Stimulated activated naive CD8-positive, alpha-beta T cell treated with anti-CD3 and anti-CD28 coated beads, Interleukin-15, Interleukin-2, amounts not matched to agents 100 U/mL and 50 U/mL, for 24 hours (primary cell): ENCODE data around the gene AGAP6.
A peak's percentile ranks its signal among the peaks of the same experiment; 100 is the strongest.
"Not testable (repeated sequence)": the region's sequence is repeated elsewhere in the genome, so short reads cannot be mapped to it uniquely, and the experiment has no call there.

Experiments
- ATAC-seq: fragments of 150-1000 bp; cut with Tn5 transposase; one replicate; pipeline ENCODE4 v1.10.0; 2021
- DNase-seq: peaks from one replicate; pipeline ENCODE4 v3.0.0; 2021

AGAP6 gene

GRCh38 chr10:50024716-50025383 lies 36.6 kb downstream of the AGAP6 start:
- DNase-seq, ATAC-seq: not testable (repeated sequence)

GRCh38 chr10:50025627-50026026 lies 37.4 kb downstream of the AGAP6 start:
- DNase-seq (no peak), ATAC-seq (no peak)

DNA sequence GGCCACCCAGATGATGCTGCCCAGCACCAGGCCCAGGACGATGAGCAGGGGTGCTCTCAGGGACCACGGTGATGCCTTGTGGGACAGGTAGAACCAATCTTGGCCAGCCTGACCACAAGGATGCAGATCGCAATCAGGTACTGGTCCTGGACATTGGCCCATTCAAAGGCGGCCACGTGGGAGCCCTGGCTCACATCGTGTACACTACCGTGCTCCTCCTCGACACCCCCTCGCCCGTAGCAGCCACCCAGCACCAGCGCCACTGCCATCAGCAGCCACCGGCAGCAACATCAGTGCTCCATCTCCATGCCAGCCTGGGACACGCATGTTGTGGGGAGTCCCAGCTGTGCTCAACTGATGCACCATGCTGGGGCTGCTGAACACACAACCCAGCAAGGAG lies 39.0 kb downstream of the AGAP6 start:
- ATAC-seq (peak; percentile 21), DNase-seq (no peak)

GRCh38 chr10:50033481-50033880 lies 45.3 kb downstream of the AGAP6 start:
- ATAC-seq (no peak), DNase-seq (no peak)

GRCh38 chr10:50035337-50035736 lies 47.1 kb downstream of the AGAP6 start:
- not testable (repeated sequence) for ATAC-seq, DNase-seq

DNA sequence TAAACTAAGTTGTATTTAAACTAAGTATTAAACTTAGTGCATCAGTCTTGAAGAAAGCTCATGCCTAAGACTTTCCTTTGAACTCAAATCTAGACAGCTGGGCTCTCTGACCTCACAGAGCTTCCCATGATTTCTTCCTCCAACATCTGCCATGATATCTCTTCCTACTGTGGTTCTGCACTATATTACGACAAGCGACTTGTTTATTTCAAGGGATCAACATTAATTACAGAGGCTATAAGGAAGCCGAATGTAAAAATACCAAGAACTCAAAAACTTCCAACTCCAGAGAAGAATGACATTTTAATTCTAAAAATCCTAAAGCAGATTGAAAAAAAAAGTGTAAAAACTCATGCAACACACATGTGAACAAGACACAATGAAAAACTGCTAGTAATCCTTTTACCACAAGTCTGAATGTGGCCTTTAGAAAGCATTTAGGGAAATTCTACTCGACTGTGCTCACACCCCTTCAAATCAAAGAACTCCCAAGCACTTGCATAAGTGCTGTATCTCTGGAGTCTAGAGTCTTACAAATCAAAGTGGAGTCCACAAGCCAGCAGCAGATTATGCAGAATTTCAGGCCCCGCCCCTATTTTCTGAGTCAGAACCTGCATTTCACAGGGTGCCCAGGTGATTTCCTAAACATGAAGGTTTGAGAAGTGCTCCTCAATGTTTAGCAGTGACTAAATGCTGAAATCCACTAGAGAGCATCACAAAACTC lies 56.9 kb downstream of the AGAP6 start:
- DNase-seq (no peak), ATAC-seq (no peak)

DNA sequence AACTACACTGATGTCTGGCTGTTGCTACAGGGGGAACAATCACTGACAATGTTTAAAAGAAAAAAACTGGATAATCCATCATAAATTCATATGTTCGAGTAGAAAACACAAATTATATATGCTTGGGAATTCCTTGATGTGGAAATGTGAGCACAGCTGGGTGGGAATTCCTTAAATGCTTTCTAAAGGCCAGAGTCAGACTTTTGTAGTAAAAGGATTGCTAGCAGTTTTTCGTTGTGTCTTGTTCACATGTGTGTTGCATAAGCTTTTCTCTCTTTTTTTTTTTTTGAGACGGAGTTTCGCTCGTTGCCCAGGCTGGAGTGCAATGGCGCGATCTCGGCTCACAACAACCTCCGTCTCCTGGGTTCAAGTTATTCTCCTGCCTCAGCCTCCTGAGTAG lies 58.3 kb downstream of the AGAP6 start:
- not testable (repeated sequence) for ATAC-seq, DNase-seq

- ATAC-seq, DNase-seq: not testable (repeated sequence)
Measured at GRCh38 chr10:50047594-50047993, 59.4 kb downstream of the AGAP6 start.

DNA sequence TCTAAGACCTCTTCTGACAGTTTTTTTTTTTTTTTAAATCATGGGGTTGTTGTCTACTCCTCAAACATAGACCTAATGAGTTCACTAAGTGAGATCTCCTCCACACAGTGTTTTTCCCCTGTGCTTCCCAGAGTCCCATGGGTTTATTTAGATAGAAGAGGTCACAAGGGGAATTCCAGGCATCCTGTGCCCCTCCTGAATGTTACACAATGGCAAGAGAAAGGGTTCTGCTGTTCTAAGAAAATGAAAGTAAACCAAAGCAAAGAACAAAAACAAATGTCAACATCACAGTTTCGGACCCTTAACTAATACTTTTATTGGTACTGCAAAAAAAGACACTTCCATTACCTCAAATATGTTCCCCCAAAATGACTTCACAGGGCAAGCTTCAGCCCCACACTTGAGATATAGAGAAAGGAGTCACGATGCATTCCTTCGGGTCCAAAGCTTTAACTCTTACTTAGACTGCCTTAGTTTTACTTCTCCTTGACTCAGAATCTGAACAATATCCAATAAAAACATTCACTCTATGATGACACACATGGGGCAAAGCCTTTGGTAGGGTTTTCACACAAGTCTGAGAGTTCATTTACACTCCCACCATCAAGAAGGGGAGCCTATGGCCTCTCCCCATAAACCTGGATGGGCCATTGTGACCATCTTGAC lies 63.9 kb downstream of the AGAP6 start:
- not testable (repeated sequence) for DNase-seq
- peak; percentile 36 for ATAC-seq

DNA sequence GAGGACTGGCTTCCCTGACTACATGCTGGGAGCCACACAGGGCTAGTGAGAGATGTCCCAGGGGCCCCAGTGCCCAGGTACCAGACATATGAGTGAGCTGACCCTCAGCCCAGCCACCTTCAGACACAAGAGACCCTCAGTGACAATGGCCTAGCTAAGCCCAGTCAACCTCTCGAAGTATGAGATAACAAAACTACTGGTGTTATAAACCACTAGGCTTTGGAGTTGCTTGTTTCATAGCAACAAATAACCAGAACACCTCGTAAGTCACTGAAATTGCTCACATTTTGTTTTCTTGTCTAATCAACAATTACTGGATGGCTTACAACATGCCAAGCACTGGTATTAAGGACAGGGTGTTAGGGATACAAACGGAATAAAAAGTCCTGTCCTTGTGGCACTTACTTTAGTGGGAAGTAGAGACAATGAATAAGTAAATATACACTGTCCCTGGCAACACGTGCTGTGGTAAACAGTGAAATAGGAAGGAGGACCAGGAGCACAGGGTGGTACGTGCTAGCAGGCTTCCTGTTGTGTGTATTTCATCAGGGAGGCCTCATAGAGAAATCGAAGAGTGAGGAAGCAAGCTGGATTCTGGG lies 64.7 kb downstream of the AGAP6 start:
- ATAC-seq, DNase-seq: not testable (repeated sequence)

- ATAC-seq, DNase-seq: not testable (repeated sequence)
Measured at GRCh38 chr10:50055494-50056292, 67.5 kb downstream of the AGAP6 start.

DNA sequence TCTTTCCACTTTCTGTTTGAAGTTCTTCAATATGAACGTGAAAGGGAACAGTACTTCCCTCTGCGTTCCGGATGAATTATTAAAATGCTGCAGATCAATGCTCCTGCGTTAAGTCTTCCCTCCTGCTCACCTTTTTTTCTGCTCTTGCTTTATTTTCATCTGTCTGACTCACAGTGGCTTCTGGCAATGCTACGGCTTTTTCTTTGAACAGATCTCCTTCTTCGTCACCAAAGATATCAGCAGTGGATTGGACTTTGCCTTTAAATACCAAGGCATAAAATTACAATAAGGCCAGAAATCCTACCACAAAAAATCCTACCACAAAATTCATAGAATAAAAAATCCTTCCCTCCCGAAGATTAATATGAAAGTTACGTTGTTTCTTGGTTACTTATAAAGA lies 68.4 kb downstream of the AGAP6 start:
- DNase-seq, ATAC-seq: not testable (repeated sequence)

DNA sequence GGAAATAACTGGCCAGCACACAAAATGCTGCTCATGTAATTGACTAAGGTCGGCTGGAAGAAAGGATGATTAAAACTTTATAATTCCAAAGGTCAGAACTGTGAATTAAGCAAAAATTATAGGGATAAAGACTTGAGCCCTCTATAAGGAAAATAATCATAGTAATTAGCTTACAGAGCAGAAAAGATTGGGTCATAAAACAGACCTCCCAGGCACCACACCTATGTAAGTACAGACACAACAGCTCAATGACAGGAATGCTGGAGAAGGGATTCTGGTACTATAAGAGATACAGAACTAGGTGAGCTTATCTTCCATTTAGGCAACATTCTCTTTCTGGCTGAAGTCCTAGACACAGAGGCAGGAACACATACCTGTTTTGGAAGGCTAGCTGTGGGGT lies 70.5 kb downstream of the AGAP6 start:
- not testable (repeated sequence) for DNase-seq

GRCh38 chr10:50059946-50060345 lies 71.7 kb downstream of the AGAP6 start:
- not testable (repeated sequence) for ATAC-seq, DNase-seq

More for the DNA sequence above, 70.5 kb downstream of the AGAP6 start:
- ATAC-seq: not testable (repeated sequence)
